Astrocyte of the spinal cord (primary cell): ENCODE results near the gene SP9.
A peak's percentile ranks its signal among the peaks of the same experiment; 100 is the strongest.

Experiments used
- DNase-seq: peaks from one replicate; pipeline ENCODE4 v3.0.0; 2011; ENCODE audit warnings: low read depth, low spot score
- H3K4me3 ChIP-seq: 2 replicates; pipeline ENCODE4 v1.5.1; 2011; ENCODE audit warnings: low read depth, mild to moderate bottlenecking, low read length, moderate library complexity
- CTCF ChIP-seq: IDR thresholded peaks from 2 replicates; pipeline ENCODE4 v1.5.1; 2012; ENCODE audit warnings: low read depth, mild to moderate bottlenecking, low read length, inconsistent platforms
- in situ Hi-C: cut with HindIII; loops from 2 replicates; pipeline ENCODE4 v1.10.0; 2017; ENCODE audit warnings: low sequenced_read_pairs

The SP9 gene

GRCh38 chr2:174333017-174333371 lies 1.8 kb upstream of the SP9 start:
- no peak overlapping the region for H3K4me3 ChIP-seq
- TF ChIP-seq CTCF, result no peak
- DNase-seq, result no peak
- in situ Hi-C loops, result loop anchor here (25.0 kb wide), 1 partner anchor 921 kb away; no protein-coding TSS in a partner anchor

GRCh38 chr2:174333372-174334277 lies 1.1 kb upstream of the SP9 start:
- no peak for TF ChIP-seq CTCF
- in situ Hi-C loops, result loop anchor here (25.0 kb wide), 1 partner anchor 921 kb away; no protein-coding TSS in a partner anchor
- no peak overlapping the region for H3K4me3 ChIP-seq
- DNase-seq, result no peak

- H3K4me3 ChIP-seq, result no peak overlapping the region
- in situ Hi-C loops, result loop anchor here (25.0 kb wide), 1 partner anchor 922 kb away; no protein-coding TSS in a partner anchor
- DNase-seq, result no peak
- TF ChIP-seq CTCF, result no peak
These were observed 457 bp upstream of the SP9 start for GRCh38 chr2:174334278-174334715.

GRCh38 chr2:174335254-174335987 lies 667 bp downstream of the SP9 start:
- in situ Hi-C loops, result loop anchor here (25.0 kb wide), 1 partner anchor 923 kb away; no protein-coding TSS in a partner anchor
- H3K4me3 ChIP-seq, result peak overlapping the region; percentile 21
- DNase-seq, result no peak
- TF ChIP-seq CTCF, result no peak

- in situ Hi-C loops, result loop anchor here (25.0 kb wide), 1 partner anchor 924 kb away; no protein-coding TSS in a partner anchor
- TF ChIP-seq CTCF, result no peak
- DNase-seq, result no peak
- no peak overlapping the region for H3K4me3 ChIP-seq
These were observed 1.3 kb downstream of the SP9 start for GRCh38 chr2:174335988-174336500.

GRCh38 chr2:174336501-174337336 lies 2.0 kb downstream of the SP9 start:
- no peak for TF ChIP-seq CTCF
- DNase-seq, result no peak
- peak overlapping the region; percentile 20 for H3K4me3 ChIP-seq
- in situ Hi-C loops, result loop anchor here (25.0 kb wide), 1 partner anchor 924 kb away; no protein-coding TSS in a partner anchor
